Measurements from ENCODE around the gene IFI27L1.

The IFI27L1 gene

GRCh38 chr14:94139006-94139405 is 57.9 kb downstream of the IFI27L1 start:
- FAIRE-seq: no peak

GRCh38 chr14:94139421-94139820 is 58.3 kb downstream of the IFI27L1 start:
- FAIRE-seq: no peak

GRCh38 chr14:94142247-94142646 is 61.1 kb downstream of the IFI27L1 start:
- FAIRE-seq: no peak

- FAIRE-seq: no peak
Measured at GRCh38 chr14:94142836-94143235, 61.7 kb downstream of the IFI27L1 start.

- FAIRE-seq: no peak
Measured at GRCh38 chr14:94143239-94143638, 62.1 kb downstream of the IFI27L1 start.

GRCh38 chr14:94143711-94144110 is 62.6 kb downstream of the IFI27L1 start:
- FAIRE-seq: no peak

- no peak for FAIRE-seq
Measured at GRCh38 chr14:94144765-94145164, 63.7 kb downstream of the IFI27L1 start.

GRCh38 chr14:94145902-94146527 is 64.9 kb downstream of the IFI27L1 start:
- FAIRE-seq: no peak
